ENCODE measurements around the gene ARHGEF28. TPM values are rescaled to one million over a fixed set of nuclear protein-coding genes. Genes with fewer than 3 reads are reported as not detected.

The ARHGEF28 gene
- total and polyA plus RNA-seq, 2 of the 4 experiments (the other 2 are of a cell fraction): 3.6 to 16.0 TPM

DNA sequence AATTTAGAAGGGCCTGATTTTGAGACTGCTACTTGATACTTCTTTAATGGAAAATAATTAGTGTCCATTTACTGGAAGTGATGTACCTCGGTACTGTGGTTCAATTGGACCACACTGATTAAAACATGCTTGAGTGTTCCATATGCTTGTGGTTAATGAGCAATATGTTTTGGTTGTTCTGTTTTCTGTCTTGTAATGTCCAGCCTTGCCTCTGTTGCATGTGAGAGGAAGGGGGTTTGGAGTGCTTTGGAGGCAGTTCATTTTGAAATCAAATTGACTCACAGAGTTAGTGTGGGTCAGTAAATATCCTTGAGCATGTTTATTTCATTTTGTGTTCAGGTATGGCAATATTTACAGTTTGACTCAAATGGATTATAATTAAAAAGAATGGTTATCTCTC is 334.4 kb downstream of the ARHGEF28 start:
- Histone ChIP-seq H3K14ac (replicated peaks; ENCODE audit: low read depth, low read length) (no peak overlapping the region), H2BK15ac (ENCODE audit: low read depth, low read length) (no peak overlapping the region), H2AK9ac (replicated peaks; ENCODE audit: low read depth, low read length, poor library complexity) (no peak overlapping the region), H3K36me3 (ENCODE audit: control insufficient read depth, insufficient read depth, low read length) (no peaks in the 10 kb centered on the region), H3K23ac (ENCODE audit: low read depth, low read length) (no peak overlapping the region), H4K91ac (ENCODE audit: insufficient read depth, low read depth, low read length) (no peak overlapping the region), H2BK5ac (ENCODE audit: low read depth, low read length, poor library complexity, severe bottlenecking) (no peak overlapping the region), H3K9me3 (ENCODE audit: control insufficient read depth, insufficient read depth, low read length) (no peaks in the 10 kb centered on the region), H4K8ac (ENCODE audit: low read depth in 2 of 2, low read length in 2 of 2) (no peak overlapping the region), H3K27ac (ENCODE audit: insufficient read depth, low read length) (no peak overlapping the region), H3K79me1 (ENCODE audit: low read depth in 1 of 2, low read length in 2 of 2) (no peaks in the 10 kb centered on the region), H3K4ac (ENCODE audit: low read depth, low read length) (no peak overlapping the region), H4K5ac (ENCODE audit: low read depth, low read length) (no peak overlapping the region), H2BK120ac (ENCODE audit: low read depth, low read length) (no peak overlapping the region), H3K4me2 (ENCODE audit: low read depth, low read length) (no peak overlapping the region), H3K4me1 (ENCODE audit: control insufficient read depth, insufficient read depth, low read length) (no peaks in the 10 kb centered on the region), H2AFZ (replicated peaks; ENCODE audit: low read length, poor library complexity) (no peak overlapping the region), H4K20me1 (ENCODE audit: insufficient read depth, low read length) (no peaks in the 10 kb centered on the region), H2BK20ac (ENCODE audit: low read depth, low read length) (no peak overlapping the region), H3K9me1 (ENCODE audit: insufficient read depth, low read length) (no peaks in the 10 kb centered on the region), H3K18ac (ENCODE audit: low read depth, low read length) (no peak overlapping the region), H3K9ac (ENCODE audit: low read depth, low read length) (no peak overlapping the region), H3K56ac (ENCODE audit: extremely low read depth, insufficient read depth, low read length) (no peak overlapping the region), H3K27me3 (ENCODE audit: control insufficient read depth, insufficient read depth, low read length) (peaks cover 14% of the 10 kb centered on the region), H3K4me3 (ENCODE audit: insufficient read depth, low read depth, low read length) (no peak overlapping the region), H2AK5ac (ENCODE audit: low read depth, low read length) (no peak overlapping the region)
- dilution Hi-C loops (cut with HindIII; ENCODE audit: low sequenced_read_pairs, unreplicated experiment) (no loop called here), in situ Hi-C loops (cut with MboI; ENCODE audit: low sequenced_read_pairs) (no loop called here), intact Hi-C loops (cut with micrococcal nuclease) (no loop called here)
- WGBS, 2 experiments (ENCODE audit: extremely low coverage in 2 of 2, insufficient read length in 1 of 2): no CpG with 5 or more reads among the region's 1 CpG
- TF ChIP-seq FOS (IDR thresholded peaks at IDR 0.05; ENCODE audit: low read depth, low read length) (no peak), USF2 (IDR thresholded peaks at IDR 0.05; ENCODE audit: low read depth, low read length) (no peak), RAD21 (IDR thresholded peaks at IDR 0.05; ENCODE audit: low read length) (no peak), CHD1 (IDR thresholded peaks at IDR 0.05; ENCODE audit: low read depth, low read length) (no peak), RFX5 (IDR thresholded peaks at IDR 0.05; ENCODE audit: low read depth, low read length) (no peak), MAZ (IDR thresholded peaks at IDR 0.05; ENCODE audit: borderline replicate concordance, low read depth, low read length) (no peak), MXI1 (IDR thresholded peaks at IDR 0.05; ENCODE audit: borderline replicate concordance, low read depth, low read length) (no peak), BHLHE40 (IDR thresholded peaks at IDR 0.05; ENCODE audit: low read depth, low read length) (no peak), CEBPB (IDR thresholded peaks at IDR 0.05; ENCODE audit: low read depth, low read length) (no peak), CTCF (conservative IDR thresholded peaks at IDR 0.05; ENCODE audit: low read depth, low read length) (no peak), MAFK (IDR thresholded peaks at IDR 0.05; ENCODE audit: low read depth, low read length) (no peak), POLR2A (IDR thresholded peaks at IDR 0.05; ENCODE audit: low read depth, low read length) (no peak), RCOR1 (IDR thresholded peaks at IDR 0.05; ENCODE audit: insufficient replicate concordance, low read length) (no peak), SMC3 (IDR thresholded peaks at IDR 0.05; ENCODE audit: low read depth, low read length) (no peak)
- no peak for ATAC-seq (ENCODE audit: low read depth)
- POLR2A ChIA-PET (ENCODE audit: unreplicated experiment): no interaction called here
- CTCF ChIA-PET: no interaction called here
- BruUV-seq (replicated peaks): no TSS peak
- DNase-seq: no peak
